Gastroesophageal sphincter (tissue), 4 donors: ENCODE results near the gene PDE4C. TPM values are rescaled to one million over a fixed set of nuclear protein-coding genes. Genes with fewer than 3 reads are reported as not detected.

Experiments
- ATAC-seq: fragments of 150-250 bp; one replicate; pipeline ENCODE4 v1.9.1; 2016; ENCODE audit warnings: mild to moderate bottlenecking, moderate library complexity
- H3K27ac ChIP-seq, 4 donors: fragments of 200-600 bp; sonication (generic) in 3 of 4; 1 replicate in 3 of 4; 2 replicates in 1 of 4; pipeline ENCODE4 v1.5.1; 2016 to 2019
- H3K27me3 ChIP-seq: fragments of 200-600 bp; sonication (generic); one replicate; pipeline ENCODE4 v1.5.1; 2019
- H3K36me3 ChIP-seq, 2 donors: fragments of 200-600 bp; sonication (generic); one replicate each; pipeline ENCODE4 v1.5.1; 2019; ENCODE audit warnings: control low read depth in 1 of 2
- H3K4me1 ChIP-seq, 3 donors: fragments of 200-600 bp; sonication (generic); 1 replicate in 2 of 3; 2 replicates in 1 of 3; pipeline ENCODE4 v1.5.1; 2016 to 2019; ENCODE audit warnings: control low read depth in 2 of 3
- H3K4me3 ChIP-seq, 2 donors: fragments of 200-600 bp; sonication (generic); one replicate each; pipeline ENCODE4 v1.5.1; 2019; ENCODE audit warnings: mild to moderate bottlenecking in 1 of 2, moderate library complexity in 1 of 2
- H3K9me3 ChIP-seq, 3 donors: fragments of 200-600 bp; sonication (generic); one replicate each; pipeline ENCODE4 v1.5.1; 2017 to 2019; ENCODE audit warnings: control low read depth in 2 of 3
- CTCF ChIP-seq, 4 experiments: fragments of 200-600 bp in 2 of 4; fragments of 450-650 bp in 2 of 4; sonication (generic) in 1 of 4; IDR thresholded peaks; one replicate each; pipeline ENCODE4 v1.5.1; 2017 to 2019; ENCODE audit warnings: antibody characterized with exemption in 4 of 4, mild to moderate bottlenecking in 2 of 4, moderate library complexity in 2 of 4
- EP300 ChIP-seq: sonication (generic); formaldehyde crosslinking; IDR thresholded peaks from one replicate; pipeline ENCODE4 v1.6.1; 2017; ENCODE audit warnings: antibody characterized with exemption, mild to moderate bottlenecking
- POLR2A ChIP-seq, 2 donors: fragments of 450-650 bp; IDR thresholded peaks; one replicate each; pipeline ENCODE4 v1.6.1; 2017; ENCODE audit warnings: antibody characterized with exemption in 2 of 2, mild to moderate bottlenecking in 2 of 2, moderate library complexity in 1 of 2
- POLR2AphosphoS5 ChIP-seq: sonication (generic); formaldehyde crosslinking; IDR thresholded peaks from one replicate; pipeline ENCODE4 v1.6.1; 2017; ENCODE audit warnings: antibody characterized with exemption
- WGBS, 2 donors: methylation state at CpG; one replicate each; pipeline ENCODE4 v1.1.5; 2018; ENCODE audit warnings: low coverage in 1 of 2; 5-methylcytosine and 5-hydroxymethylcytosine counted together
- total RNA-seq, 4 donors: library from RNA; depleted of rRNA; stranded (reverse); fragments of >200 nt; gene quantifications; one replicate each; pipeline ENCODE4 v1.1.0, GENCODE V29; 2016

PDE4C gene
- total RNA-seq, 4 donors from 2014 or later, result 0.35 to 2.3 (median 0.53) TPM

- WGBS, 2 donors, result 60 to 80% methylated on average over 1 to 2 of the region's 23 CpGs
- Histone ChIP-seq H3K27me3 (no peaks in the 10 kb centered on the region), H3K4me1 (no peaks in the 10 kb centered on the region), H3K9me3 (no peaks in the 10 kb centered on the region), H3K36me3 (peaks cover 0 to 75% of the 10 kb centered on the region in 2 donors), H3K27ac (no peak overlapping the region), H3K4me3 (no peak overlapping the region)
- TF ChIP-seq POLR2AphosphoS5 (no peak), POLR2A (IDR thresholded peaks at IDR 0.05) (no peak), EP300 (no peak), CTCF (IDR thresholded peaks at IDR 0.05) (no peak)
- no peak for ATAC-seq
Observed at GRCh38 chr19:18264971-18265540, 38.8 kb upstream of the PDE4C start.

DNA sequence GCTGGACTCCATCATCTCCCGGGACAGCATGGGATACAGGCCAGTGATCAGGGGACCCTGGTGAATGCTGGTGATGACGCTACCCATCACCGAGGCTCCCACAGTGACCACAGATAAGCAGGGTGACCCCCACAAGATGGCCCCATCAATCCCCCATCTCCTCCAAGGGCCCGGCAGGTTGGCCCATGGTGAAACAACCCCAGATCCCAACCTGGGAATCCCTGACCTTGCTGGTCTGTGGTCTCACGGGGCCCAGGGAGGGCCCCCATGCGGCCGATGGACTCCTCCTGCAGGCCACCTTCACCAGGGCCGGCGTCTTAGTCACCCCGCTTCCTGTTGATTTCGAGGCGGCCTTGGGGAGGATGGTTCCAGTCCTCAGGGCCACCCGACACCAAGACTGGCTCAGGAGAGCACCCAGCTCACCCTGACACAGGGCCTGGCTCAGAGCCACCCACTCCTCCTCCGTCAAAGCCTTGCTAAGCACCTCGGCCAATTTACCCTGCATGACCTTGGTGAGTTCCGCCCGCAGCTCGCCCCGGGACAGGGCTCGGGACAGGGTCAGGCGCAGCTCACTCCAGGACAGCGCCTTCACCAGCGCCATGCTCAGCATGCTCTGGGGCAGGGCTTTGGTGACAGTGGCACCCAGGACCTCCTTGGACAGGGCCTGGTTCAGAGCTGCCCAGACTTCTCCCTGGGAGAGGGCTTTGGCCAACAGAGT, 38.1 kb upstream of the PDE4C start:
- WGBS, 2 donors, result 80% methylated on average over 2 of the region's 23 CpGs; no CpG with 5 or more reads in 1 of the 2 donors
- no peak for ATAC-seq
- H3K4me1 ChIP-seq, result no peaks in the 10 kb centered on the region

DNA sequence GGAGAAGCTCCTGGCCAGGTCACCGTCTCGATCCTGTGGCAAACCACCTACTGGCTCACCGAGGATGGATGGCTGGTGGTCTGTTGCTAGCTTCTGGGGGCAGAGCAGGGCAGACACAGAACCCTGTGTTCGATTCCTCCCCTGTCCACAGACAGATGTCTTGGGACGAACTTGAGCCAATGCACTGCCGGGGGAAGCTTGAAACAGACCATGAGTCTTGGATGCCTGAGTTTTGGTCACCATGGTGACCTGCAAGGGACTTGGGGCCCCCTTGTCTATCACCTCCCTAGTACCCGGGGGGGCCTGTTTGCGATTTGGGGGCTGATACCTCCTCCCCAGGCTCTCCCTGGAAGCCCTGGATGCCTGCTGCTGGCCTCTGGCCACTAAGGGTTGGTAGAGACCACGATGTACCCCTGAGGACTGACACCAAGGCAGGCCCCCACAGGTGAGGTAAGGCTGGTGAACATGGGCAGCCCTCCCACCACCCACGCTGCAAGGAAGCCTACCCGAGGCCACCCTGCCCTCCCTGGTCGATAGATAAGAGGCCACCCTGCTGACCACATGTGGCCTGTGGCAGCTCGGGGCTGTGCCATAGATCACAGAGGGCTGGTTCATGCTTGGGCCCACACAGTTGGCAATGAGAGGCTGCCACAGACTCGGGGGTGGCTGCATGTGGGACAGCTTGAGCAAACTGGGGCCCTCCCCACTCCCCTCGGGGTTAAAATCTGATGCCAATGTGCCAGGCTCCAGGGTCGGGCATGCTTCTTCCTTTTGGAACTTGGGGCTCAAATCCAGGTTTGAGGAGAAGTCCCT, 37.3 kb upstream of the PDE4C start:
- no peaks in the 10 kb centered on the region for H3K4me1 ChIP-seq
- H3K27ac ChIP-seq, result no peak overlapping the region
- H3K27me3 ChIP-seq, result no peaks in the 10 kb centered on the region
- H3K4me3 ChIP-seq, result no peak overlapping the region
- no peak for ATAC-seq
- H3K36me3 ChIP-seq, result peaks cover 0 to 68% of the 10 kb centered on the region in 2 donors
- no peaks in the 10 kb centered on the region for H3K9me3 ChIP-seq
- 75% methylated on average over 6 of the region's 16 CpGs; no CpG with 5 or more reads in 1 of the 2 donors for WGBS, 2 donors
- no peak for TF ChIP-seq CTCF (IDR thresholded peaks at IDR 0.05)
- TF ChIP-seq POLR2AphosphoS5, result no peak
- no peak for TF ChIP-seq EP300
- TF ChIP-seq POLR2A (IDR thresholded peaks at IDR 0.05), result no peak

More for the DNA sequence above, 38.1 kb upstream of the PDE4C start:
- H3K9me3 ChIP-seq, result no peaks in the 10 kb centered on the region
- TF ChIP-seq CTCF (IDR thresholded peaks at IDR 0.05) (no peak), POLR2AphosphoS5 (no peak), EP300 (no peak), POLR2A (IDR thresholded peaks at IDR 0.05) (no peak)
- no peak overlapping the region for H3K27ac ChIP-seq
- H3K36me3 ChIP-seq, result peaks cover 0 to 73% of the 10 kb centered on the region in 2 donors
- no peak overlapping the region for H3K4me3 ChIP-seq
- H3K27me3 ChIP-seq, result no peaks in the 10 kb centered on the region

GRCh38 chr19:18262917-18263316, 36.7 kb upstream of the PDE4C start:
- no peak for TF ChIP-seq CTCF (IDR thresholded peaks at IDR 0.05)
- TF ChIP-seq POLR2A (IDR thresholded peaks at IDR 0.05), result no peak
- TF ChIP-seq EP300, result no peak
- no peak overlapping the region for H3K4me3 ChIP-seq
- no peaks in the 10 kb centered on the region for H3K9me3 ChIP-seq
- no CpG with 5 or more reads among the region's 10 CpGs for WGBS, 2 donors
- no peaks in the 10 kb centered on the region for H3K4me1 ChIP-seq
- no peaks in the 10 kb centered on the region for H3K27me3 ChIP-seq
- H3K36me3 ChIP-seq, result peaks cover 0 to 68% of the 10 kb centered on the region in 2 donors
- no peak overlapping the region for H3K27ac ChIP-seq
- no peak for ATAC-seq
